ENCODE data around the gene FCRLA.
A peak's percentile ranks its signal among the peaks of the same experiment; 100 is the strongest.
"Not testable (repeated sequence)": the region's sequence is repeated elsewhere in the genome, so short reads cannot be mapped to it uniquely, and the experiment has no call there.

FCRLA gene

DNA sequence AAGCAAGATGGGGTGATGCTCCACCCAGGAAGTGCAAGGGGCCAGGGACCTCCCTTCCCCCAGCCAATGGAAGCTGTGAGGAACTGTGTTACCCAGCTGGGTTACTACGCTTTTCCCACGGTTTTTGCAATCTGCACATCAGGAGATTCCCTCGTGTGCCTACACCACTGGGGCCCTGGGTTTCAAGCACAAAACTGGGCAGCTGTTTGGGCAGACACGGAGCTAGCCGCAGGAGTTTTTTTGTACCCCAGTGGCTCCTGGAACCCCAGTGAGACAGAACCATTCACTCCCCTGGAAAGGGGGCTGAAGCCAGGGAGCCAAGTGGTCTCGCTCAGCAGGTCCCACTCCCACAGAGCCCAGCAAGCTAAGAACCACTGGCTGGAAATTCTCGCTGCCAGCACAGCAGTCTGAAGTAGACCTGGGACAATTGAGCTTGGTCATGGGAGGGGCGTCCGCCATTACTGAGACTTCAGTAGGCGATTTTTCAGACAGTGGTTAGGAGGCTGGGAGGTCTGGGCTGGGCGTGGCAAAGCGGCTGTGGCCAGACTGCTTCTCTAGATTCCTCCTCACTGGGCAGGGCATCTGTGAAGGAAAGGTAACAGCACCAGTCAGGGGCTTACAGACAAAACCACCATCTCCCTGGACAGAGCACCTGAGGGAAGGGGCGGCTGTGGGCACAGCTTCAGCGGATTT lies 13.9 kb upstream of the FCRLA start:
- H3K4me3 ChIP-seq (ENCODE audit: low read depth, low read length); H3K4me1 ChIP-seq (ENCODE audit: control insufficient read depth, insufficient read depth, low read length); CTCF ChIA-PET; H3K9me3 ChIP-seq (ENCODE audit: control insufficient read depth, insufficient read depth, low read depth, low read length); POLR2A ChIA-PET; H3K36me3 ChIP-seq (ENCODE audit: control insufficient read depth in 2 of 2, insufficient read depth in 1 of 2, low read length in 2 of 2); H3K27ac ChIP-seq (ENCODE audit: extremely low read depth, low read depth, low read length): not testable (repeated sequence)
- peak; percentile 80 for TF ChIP-seq ZIC2 (tag by site-specific recombination; IDR thresholded peaks at IDR 0.05)

DNA sequence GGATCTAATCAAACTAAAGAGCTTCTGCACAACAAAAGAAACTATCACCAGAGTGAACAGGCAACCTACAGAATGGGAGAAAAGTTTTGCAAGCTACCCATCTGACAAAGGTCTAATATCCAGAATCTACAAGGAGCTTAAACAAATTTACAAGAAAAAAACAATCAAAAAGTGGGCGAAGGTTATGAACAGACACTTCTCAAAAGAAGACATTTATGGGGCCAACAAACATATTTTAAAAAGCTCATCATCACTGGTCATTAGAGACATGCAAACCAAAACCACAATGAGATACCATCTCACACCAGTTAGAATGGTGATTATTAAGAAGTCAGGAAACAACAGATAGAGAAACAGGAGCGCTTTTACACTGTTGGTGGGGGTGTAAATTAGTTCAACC lies 8.7 kb upstream of the FCRLA start:
- POLR2A ChIA-PET; H3K36me3 ChIP-seq (ENCODE audit: control insufficient read depth in 2 of 2, insufficient read depth in 1 of 2, low read length in 2 of 2); CTCF ChIA-PET; H3K27ac ChIP-seq (ENCODE audit: extremely low read depth, low read depth, low read length); H3K9me3 ChIP-seq (ENCODE audit: control insufficient read depth, insufficient read depth, low read depth, low read length); H3K4me3 ChIP-seq (ENCODE audit: low read depth, low read length); H3K4me1 ChIP-seq (ENCODE audit: control insufficient read depth, insufficient read depth, low read length): not testable (repeated sequence)

DNA sequence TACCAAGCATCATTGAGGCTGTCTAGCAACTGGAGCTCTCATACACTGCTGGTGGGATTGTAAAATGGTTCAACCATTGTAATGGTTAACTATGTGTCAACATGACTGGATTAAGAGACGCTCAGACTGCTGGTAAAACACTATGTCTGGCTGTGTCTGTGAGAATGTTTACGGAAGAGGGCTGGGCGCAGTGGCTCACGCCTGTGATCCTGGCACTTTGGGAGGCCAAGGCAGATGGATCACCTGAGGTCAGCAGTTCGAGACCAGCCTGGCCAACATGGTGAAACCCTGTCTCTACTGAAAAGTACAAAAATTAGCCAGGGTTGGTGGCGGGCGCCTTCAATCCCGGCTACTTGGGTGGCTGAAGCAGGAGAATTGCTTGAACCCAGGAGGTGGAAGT lies 4.8 kb upstream of the FCRLA start:
- H3K36me3 ChIP-seq (ENCODE audit: control insufficient read depth in 2 of 2, insufficient read depth in 1 of 2, low read length in 2 of 2), result no peaks in the 10 kb centered on the region
- H3K9me3 ChIP-seq (ENCODE audit: control insufficient read depth, insufficient read depth, low read depth, low read length), result no peaks in the 10 kb centered on the region
- H3K4me3 ChIP-seq (ENCODE audit: low read depth, low read length), result no peak overlapping the region
- H3K27ac ChIP-seq (ENCODE audit: extremely low read depth, low read depth, low read length), result no peak overlapping the region
- H3K4me1 ChIP-seq (ENCODE audit: control insufficient read depth, insufficient read depth, low read length), result no peaks in the 10 kb centered on the region
- POLR2A ChIA-PET, result interaction anchor here (0.7 to 1.1 kb wide), 2 partner anchors 11 to 24 kb away, joined by 3 to 4 read pairs; no protein-coding TSS in a partner anchor
- CTCF ChIA-PET, result no interaction called here
- TF ChIP-seq, protein P1, sequence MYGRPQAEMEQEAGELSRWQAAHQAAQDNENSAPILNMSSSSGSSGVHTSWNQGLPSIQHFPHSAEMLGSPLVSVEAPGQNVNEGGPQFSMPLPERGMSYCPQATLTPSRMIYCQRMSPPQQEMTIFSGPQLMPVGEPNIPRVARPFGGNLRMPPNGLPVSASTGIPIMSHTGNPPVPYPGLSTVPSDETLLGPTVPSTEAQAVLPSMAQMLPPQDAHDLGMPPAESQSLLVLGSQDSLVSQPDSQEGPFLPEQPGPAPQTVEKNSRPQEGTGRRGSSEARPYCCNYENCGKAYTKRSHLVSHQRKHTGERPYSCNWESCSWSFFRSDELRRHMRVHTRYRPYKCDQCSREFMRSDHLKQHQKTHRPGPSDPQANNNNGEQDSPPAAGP (tag by site-specific recombination; IDR thresholded peaks at IDR 0.05), result no peak
- peak; percentile 58; the same call in 1 of the 2 replicates for TF ChIP-seq GLIS1 (tag by site-specific recombination; IDR thresholded peaks at IDR 0.05)

DNA sequence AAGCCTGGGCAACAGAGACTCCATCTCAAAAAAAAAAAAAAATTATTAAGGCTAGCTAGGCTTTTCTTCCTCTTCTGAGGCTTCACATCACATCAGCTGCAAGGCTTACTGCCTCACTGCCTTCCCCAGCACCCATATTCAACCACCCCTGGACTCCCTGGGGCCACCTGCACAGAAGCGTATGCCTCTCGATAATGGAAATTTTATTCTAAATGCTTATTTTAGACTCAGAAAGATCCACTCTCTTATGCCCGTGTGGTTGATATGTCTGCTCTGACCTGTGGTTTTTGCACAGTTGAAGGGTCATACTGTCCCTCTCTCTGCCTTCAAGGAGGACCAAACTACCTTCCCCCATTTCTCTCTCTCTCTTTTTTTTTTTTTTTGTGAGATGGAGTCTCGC lies 1.5 kb upstream of the FCRLA start:
- no peaks in the 10 kb centered on the region for H3K36me3 ChIP-seq (ENCODE audit: control insufficient read depth in 2 of 2, insufficient read depth in 1 of 2, low read length in 2 of 2)
- ChIA-PET POLR2A (no interaction called here), CTCF (interaction anchor here (0.6 kb wide), 1 partner anchor 22 kb away, joined by 6 read pairs; no protein-coding TSS in a partner anchor)
- H3K4me3 ChIP-seq (ENCODE audit: low read depth, low read length), result no peak overlapping the region
- no peak for TF ChIP-seq SP3 (tag by site-specific recombination; IDR thresholded peaks at IDR 0.05)
- TF ChIP-seq, protein P2, sequence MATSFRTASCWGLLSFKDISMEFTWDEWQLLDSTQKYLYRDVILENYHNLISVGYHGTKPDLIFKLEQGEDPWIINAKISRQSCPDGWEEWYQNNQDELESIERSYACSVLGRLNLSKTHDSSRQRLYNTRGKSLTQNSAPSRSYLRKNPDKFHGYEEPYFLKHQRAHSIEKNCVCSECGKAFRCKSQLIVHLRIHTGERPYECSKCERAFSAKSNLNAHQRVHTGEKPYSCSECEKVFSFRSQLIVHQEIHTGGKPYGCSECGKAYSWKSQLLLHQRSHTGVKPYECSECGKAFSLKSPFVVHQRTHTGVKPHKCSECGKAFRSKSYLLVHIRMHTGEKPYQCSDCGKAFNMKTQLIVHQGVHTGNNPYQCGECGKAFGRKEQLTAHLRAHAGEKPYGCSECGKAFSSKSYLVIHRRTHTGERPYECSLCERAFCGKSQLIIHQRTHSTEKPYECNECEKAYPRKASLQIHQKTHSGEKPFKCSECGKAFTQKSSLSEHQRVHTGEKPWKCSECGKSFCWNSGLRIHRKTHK (tag by site-specific recombination; IDR thresholded peaks at IDR 0.05), result no peak
- TF ChIP-seq ZNF169 (tag by site-specific recombination; IDR thresholded peaks at IDR 0.05), result no peak
- no peak for TF ChIP-seq ZNF549 (tag by site-specific recombination; IDR thresholded peaks at IDR 0.05)
- TF ChIP-seq KLF7 (tag by site-specific recombination; IDR thresholded peaks at IDR 0.05; ENCODE audit: borderline replicate concordance), result no peak
- TF ChIP-seq ZNF175 (tag by site-specific recombination; IDR thresholded peaks at IDR 0.05), result no peak
- TF ChIP-seq ZNF707 (tag by site-specific recombination; IDR thresholded peaks at IDR 0.05), result no peak
- TF ChIP-seq, protein P3, sequence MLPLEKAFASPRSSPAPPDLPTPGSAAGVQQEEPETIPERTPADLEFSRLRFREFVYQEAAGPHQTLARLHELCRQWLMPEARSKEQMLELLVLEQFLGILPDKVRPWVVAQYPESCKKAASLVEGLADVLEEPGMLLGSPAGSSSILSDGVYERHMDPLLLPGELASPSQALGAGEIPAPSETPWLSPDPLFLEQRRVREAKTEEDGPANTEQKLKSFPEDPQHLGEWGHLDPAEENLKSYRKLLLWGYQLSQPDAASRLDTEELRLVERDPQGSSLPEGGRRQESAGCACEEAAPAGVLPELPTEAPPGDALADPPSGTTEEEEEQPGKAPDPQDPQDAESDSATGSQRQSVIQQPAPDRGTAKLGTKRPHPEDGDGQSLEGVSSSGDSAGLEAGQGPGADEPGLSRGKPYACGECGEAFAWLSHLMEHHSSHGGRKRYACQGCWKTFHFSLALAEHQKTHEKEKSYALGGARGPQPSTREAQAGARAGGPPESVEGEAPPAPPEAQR (tag by site-specific recombination; IDR thresholded peaks at IDR 0.05), result no peak
- no peak for TF ChIP-seq ZNF501 (tag by site-specific recombination; IDR thresholded peaks at IDR 0.05)
- no peak for TF ChIP-seq ZNF837 (tag by site-specific recombination; IDR thresholded peaks at IDR 0.05)
- TF ChIP-seq KLF16 (tag by site-specific recombination; IDR thresholded peaks at IDR 0.05), result no peak
- TF ChIP-seq ZNF664 (tag by site-specific recombination; IDR thresholded peaks at IDR 0.05), result no peak
- no peak for TF ChIP-seq ZNF341 (tag by site-specific recombination; IDR thresholded peaks at IDR 0.05; ENCODE audit: low read depth)
- TF ChIP-seq, protein P4, sequence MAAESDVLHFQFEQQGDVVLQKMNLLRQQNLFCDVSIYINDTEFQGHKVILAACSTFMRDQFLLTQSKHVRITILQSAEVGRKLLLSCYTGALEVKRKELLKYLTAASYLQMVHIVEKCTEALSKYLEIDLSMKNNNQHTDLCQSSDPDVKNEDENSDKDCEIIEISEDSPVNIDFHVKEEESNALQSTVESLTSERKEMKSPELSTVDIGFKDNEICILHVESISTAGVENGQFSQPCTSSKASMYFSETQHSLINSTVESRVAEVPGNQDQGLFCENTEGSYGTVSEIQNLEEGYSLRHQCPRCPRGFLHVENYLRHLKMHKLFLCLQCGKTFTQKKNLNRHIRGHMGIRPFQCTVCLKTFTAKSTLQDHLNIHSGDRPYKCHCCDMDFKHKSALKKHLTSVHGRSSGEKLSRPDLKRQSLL (tag by site-specific recombination; IDR thresholded peaks at IDR 0.05), result no peak
- TF ChIP-seq ZNF311 (tag by site-specific recombination; IDR thresholded peaks at IDR 0.05; ENCODE audit: borderline replicate concordance), result no peak
- TF ChIP-seq, protein P5, sequence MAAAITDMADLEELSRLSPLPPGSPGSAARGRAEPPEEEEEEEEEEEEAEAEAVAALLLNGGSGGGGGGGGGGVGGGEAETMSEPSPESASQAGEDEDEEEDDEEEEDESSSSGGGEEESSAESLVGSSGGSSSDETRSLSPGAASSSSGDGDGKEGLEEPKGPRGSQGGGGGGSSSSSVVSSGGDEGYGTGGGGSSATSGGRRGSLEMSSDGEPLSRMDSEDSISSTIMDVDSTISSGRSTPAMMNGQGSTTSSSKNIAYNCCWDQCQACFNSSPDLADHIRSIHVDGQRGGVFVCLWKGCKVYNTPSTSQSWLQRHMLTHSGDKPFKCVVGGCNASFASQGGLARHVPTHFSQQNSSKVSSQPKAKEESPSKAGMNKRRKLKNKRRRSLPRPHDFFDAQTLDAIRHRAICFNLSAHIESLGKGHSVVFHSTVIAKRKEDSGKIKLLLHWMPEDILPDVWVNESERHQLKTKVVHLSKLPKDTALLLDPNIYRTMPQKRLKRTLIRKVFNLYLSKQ (tag by site-specific recombination; IDR thresholded peaks at IDR 0.05; ENCODE audit: borderline replicate concordance), result no peak
- no peaks in the 10 kb centered on the region for H3K4me1 ChIP-seq (ENCODE audit: control insufficient read depth, insufficient read depth, low read length)
- H3K9me3 ChIP-seq (ENCODE audit: control insufficient read depth, insufficient read depth, low read depth, low read length), result no peaks in the 10 kb centered on the region
- no peak overlapping the region for H3K27ac ChIP-seq (ENCODE audit: extremely low read depth, low read depth, low read length)

Measured in HEK293 (cell line).